Progenitor cell of endocrine pancreas (in vitro differentiated cells): Measurements from ENCODE around the gene TNFRSF18. TPM values are rescaled to one million over a fixed set of nuclear protein-coding genes. Genes with fewer than 3 reads are reported as not detected.
A peak's percentile ranks its signal among the peaks of the same experiment; 100 is the strongest.

ENCODE experiments used
- DNase-seq: peaks from one replicate; pipeline ENCODE4 v3.0.0; 2021; ENCODE audit warnings: low spot score; ENCODE audit not compliant: unreplicated experiment
- H3K27ac Mint-ChIP-seq: 2 replicates; pipeline ENCODE4 v1.8.0; 2021; ENCODE audit warnings: mild to moderate bottlenecking, moderate library complexity, mixed read lengths
- H3K27me3 Mint-ChIP-seq: 2 replicates; pipeline ENCODE4 v1.8.0; 2021; ENCODE audit warnings: mixed read lengths
- H3K36me3 Mint-ChIP-seq: 2 replicates; pipeline ENCODE4 v1.8.0; 2022; ENCODE audit warnings: mixed read lengths; ENCODE audit not compliant: insufficient read depth
- H3K4me1 Mint-ChIP-seq: 2 replicates; pipeline ENCODE4 v1.8.0; 2021; ENCODE audit warnings: low read depth, mixed read lengths
- H3K4me3 Mint-ChIP-seq: 2 replicates; pipeline ENCODE4 v1.8.0; 2021; ENCODE audit warnings: low read depth, mild to moderate bottlenecking, moderate library complexity, mixed read lengths
- H3K9me3 Mint-ChIP-seq: 2 replicates; pipeline ENCODE4 v1.8.0; 2021; ENCODE audit warnings: low read depth, mixed read lengths
- microRNA-seq: library from miRNA; unstranded; fragments of <30 nt; microRNA quantifications from one replicate; pipeline ENCODE4 v1.1.0, GENCODE V29; 2020; ENCODE audit warnings: borderline number of aligned reads; ENCODE audit not compliant: unreplicated experiment
- total RNA-seq: library from RNA; stranded (reverse); gene quantifications from 2 replicates; pipeline ENCODE4 v1.2.1, GENCODE V29; 2021
- TF ChIP-seq, protein P1 (sequence below): fragments of 200-600 bp; sonication (generic); IDR thresholded peaks from one replicate; pipeline ENCODE4 v1.5.0; 2021; ENCODE audit warnings: antibody characterized with exemption, mild to moderate bottlenecking; ENCODE audit not compliant: unreplicated experiment

TNFRSF18 gene
- total RNA-seq, 1 donor from 2014 or later: 0.48 TPM

DNA sequence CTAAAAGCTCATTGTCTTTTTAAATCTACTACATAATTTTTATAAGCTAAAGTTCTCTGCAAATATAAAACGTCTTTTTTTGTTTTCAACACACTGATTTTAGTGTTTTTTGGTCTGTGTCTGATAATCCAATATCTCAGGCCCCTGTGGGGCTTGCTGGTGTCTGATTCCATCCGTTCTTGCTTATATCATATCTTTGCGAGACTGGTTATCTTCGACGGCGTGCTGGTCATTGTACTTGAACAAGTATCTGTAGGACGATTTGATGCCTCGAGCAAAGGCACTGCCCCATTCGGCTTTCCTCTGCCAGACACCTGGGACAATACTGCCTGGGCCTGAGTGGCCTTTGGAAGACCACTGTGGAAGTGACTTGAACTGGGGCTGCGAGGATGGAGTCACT, 51.1 kb downstream of the TNFRSF18 start:
- no peak for DNase-seq
- peaks cover 1% of the 10 kb centered on the region for H3K4me1 Mint-ChIP-seq
- TF ChIP-seq, protein P1, sequence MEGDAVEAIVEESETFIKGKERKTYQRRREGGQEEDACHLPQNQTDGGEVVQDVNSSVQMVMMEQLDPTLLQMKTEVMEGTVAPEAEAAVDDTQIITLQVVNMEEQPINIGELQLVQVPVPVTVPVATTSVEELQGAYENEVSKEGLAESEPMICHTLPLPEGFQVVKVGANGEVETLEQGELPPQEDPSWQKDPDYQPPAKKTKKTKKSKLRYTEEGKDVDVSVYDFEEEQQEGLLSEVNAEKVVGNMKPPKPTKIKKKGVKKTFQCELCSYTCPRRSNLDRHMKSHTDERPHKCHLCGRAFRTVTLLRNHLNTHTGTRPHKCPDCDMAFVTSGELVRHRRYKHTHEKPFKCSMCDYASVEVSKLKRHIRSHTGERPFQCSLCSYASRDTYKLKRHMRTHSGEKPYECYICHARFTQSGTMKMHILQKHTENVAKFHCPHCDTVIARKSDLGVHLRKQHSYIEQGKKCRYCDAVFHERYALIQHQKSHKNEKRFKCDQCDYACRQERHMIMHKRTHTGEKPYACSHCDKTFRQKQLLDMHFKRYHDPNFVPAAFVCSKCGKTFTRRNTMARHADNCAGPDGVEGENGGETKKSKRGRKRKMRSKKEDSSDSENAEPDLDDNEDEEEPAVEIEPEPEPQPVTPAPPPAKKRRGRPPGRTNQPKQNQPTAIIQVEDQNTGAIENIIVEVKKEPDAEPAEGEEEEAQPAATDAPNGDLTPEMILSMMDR: no peak
- H3K27ac Mint-ChIP-seq: no peak overlapping the region
- peaks cover 10% of the 10 kb centered on the region for H3K36me3 Mint-ChIP-seq
- no peak overlapping the region for H3K4me3 Mint-ChIP-seq
- peaks cover 18% of the 10 kb centered on the region for H3K9me3 Mint-ChIP-seq
- H3K27me3 Mint-ChIP-seq: peaks cover 8% of the 10 kb centered on the region

DNA sequence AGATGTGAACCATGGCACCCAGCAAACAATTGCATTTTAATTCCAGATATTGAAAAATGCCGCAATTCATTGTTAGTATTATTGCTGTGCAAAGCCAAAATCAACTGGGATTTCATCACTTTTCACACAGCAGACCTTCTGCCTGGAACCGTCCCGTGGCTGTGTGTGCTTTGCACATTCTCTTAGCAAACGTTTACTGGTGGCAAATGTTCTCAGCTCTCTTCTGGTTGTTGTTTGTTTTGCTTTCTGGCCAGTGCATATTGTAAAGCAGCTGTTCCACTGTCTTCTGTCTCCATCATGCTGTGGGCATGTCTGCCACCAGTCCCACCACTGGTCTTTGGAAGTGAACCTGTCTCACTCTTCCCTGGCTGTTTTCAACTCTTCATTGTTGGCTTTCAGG, 52.5 kb downstream of the TNFRSF18 start:
- peaks cover 8% of the 10 kb centered on the region for H3K27me3 Mint-ChIP-seq

More for the DNA sequence above, 52.5 kb downstream of the TNFRSF18 start:
- no peak overlapping the region for H3K4me3 Mint-ChIP-seq
- peak overlapping the region; percentile 2 for H3K27ac Mint-ChIP-seq
- peaks cover 1% of the 10 kb centered on the region for H3K4me1 Mint-ChIP-seq
- DNase-seq: no peak
- TF ChIP-seq, protein P1: no peak
- H3K9me3 Mint-ChIP-seq: peaks cover 18% of the 10 kb centered on the region
- H3K36me3 Mint-ChIP-seq: peaks cover 10% of the 10 kb centered on the region

Small RNA genes within 50 kb of the gene (microRNA-seq; reads per million reads assigned to microRNA genes)
- gene MIR200A (4,226 reads per million, percentile 88 among the genes with 10 or more reads in this experiment), gene MIR200B (23,231 reads per million, percentile 98 among the genes with 10 or more reads in this experiment), gene MIR429 (21,871 reads per million, percentile 97 among the genes with 10 or more reads in this experiment)

Other genes with a start within 250 kb of the TNFRSF18 start
- gene NOC2L, start 247.3 kb downstream of the TNFRSF18 start, total RNA-seq: 71.9 and 78.2 TPM in 2 replicates
- 45.3 and 47.5 TPM in 2 replicates for gene KLHL17, start 246.0 kb downstream of the TNFRSF18 start, total RNA-seq
- 1.1 and 1.9 TPM in 2 replicates for gene PLEKHN1, start 240.1 kb downstream of the TNFRSF18 start, total RNA-seq
- gene PERM1, start 224.5 kb downstream of the TNFRSF18 start, total RNA-seq: not detected in 2 replicates
- 83.8 and 87.4 TPM in 2 replicates for gene HES4, start 206.5 kb downstream of the TNFRSF18 start, total RNA-seq
- gene ISG15, start 193.1 kb downstream of the TNFRSF18 start, total RNA-seq: 13.6 and 14.3 TPM in 2 replicates
- gene AGRN, start 186.5 kb downstream of the TNFRSF18 start, total RNA-seq: 330 and 335 TPM in 2 replicates
- gene RNF223, start 132.3 kb downstream of the TNFRSF18 start, total RNA-seq: not detected in 2 replicates
- gene C1orf159, start 90.5 kb downstream of the TNFRSF18 start, total RNA-seq: 21.3 and 23.2 TPM in 2 replicates
- 5.0 and 5.5 TPM in 2 replicates for gene TTLL10, start 32.7 kb downstream of the TNFRSF18 start, total RNA-seq
- 0.33 and 0.38 TPM in 2 replicates for gene TNFRSF4, start 7.6 kb upstream of the TNFRSF18 start, total RNA-seq
- gene SDF4, start 25.4 kb upstream of the TNFRSF18 start, total RNA-seq: 103 and 107 TPM in 2 replicates
- 31.7 and 31.9 TPM in 2 replicates for gene B3GALT6, start 25.6 kb upstream of the TNFRSF18 start, total RNA-seq
- 1.7 and 2.7 TPM in 2 replicates for gene C1QTNF12, start 40.1 kb upstream of the TNFRSF18 start, total RNA-seq
- gene UBE2J2, start 67.3 kb upstream of the TNFRSF18 start, total RNA-seq: 67.0 and 73.6 TPM in 2 replicates
- 7.4 and 11.3 TPM in 2 replicates for gene SCNN1D, start 73.8 kb upstream of the TNFRSF18 start, total RNA-seq
- gene ACAP3, start 101.3 kb upstream of the TNFRSF18 start, total RNA-seq: 111 and 124 TPM in 2 replicates
- 13.8 and 17.9 TPM in 2 replicates for gene PUSL1, start 102.0 kb upstream of the TNFRSF18 start, total RNA-seq
- gene INTS11, start 118.1 kb upstream of the TNFRSF18 start, total RNA-seq: 163 and 177 TPM in 2 replicates
- 16.8 and 17.5 TPM in 2 replicates for gene CPTP, start 118.2 kb upstream of the TNFRSF18 start, total RNA-seq
- gene TAS1R3, start 124.7 kb upstream of the TNFRSF18 start, total RNA-seq: 1.1 and 1.2 TPM in 2 replicates
- 60.1 and 63.1 TPM in 2 replicates for gene DVL1, start 142.8 kb upstream of the TNFRSF18 start, total RNA-seq
- gene MXRA8, start 152.0 kb upstream of the TNFRSF18 start, total RNA-seq: 24.3 and 25.0 TPM in 2 replicates
- gene AURKAIP1, start 168.6 kb upstream of the TNFRSF18 start, total RNA-seq: 107 TPM in 2 replicates
- 381 and 386 TPM in 2 replicates for gene CCNL2, start 192.7 kb upstream of the TNFRSF18 start, total RNA-seq
- 104 and 109 TPM in 2 replicates for gene MRPL20, start 200.7 kb upstream of the TNFRSF18 start, total RNA-seq
- 15.1 and 18.1 TPM in 2 replicates for gene ANKRD65, start 214.7 kb upstream of the TNFRSF18 start, total RNA-seq
- 29.7 and 36.8 TPM in 2 replicates for gene VWA1, start 229.1 kb upstream of the TNFRSF18 start, total RNA-seq
- gene ATAD3C, start 243.1 kb upstream of the TNFRSF18 start, total RNA-seq: 1.6 and 1.9 TPM in 2 replicates